GM19043 (cell line): Measurements from ENCODE around the gene C10orf143.

Experiments
- ATAC-seq: cut with Tn5 transposase; IDR thresholded peaks from one replicate; pipeline ENCODE4 v1.9.1; 2021; ENCODE audit warnings: low read depth; ENCODE audit not compliant: unreplicated experiment

Gene C10orf143

GRCh38 chr10:130062201-130062600 is 48.4 kb downstream of the C10orf143 start:
- no peak for ATAC-seq

GRCh38 chr10:130061760-130062159 is 48.9 kb downstream of the C10orf143 start:
- ATAC-seq: no peak

GRCh38 chr10:130054021-130054420 is 56.6 kb downstream of the C10orf143 start:
- no peak for ATAC-seq

GRCh38 chr10:130053561-130053960 is 57.1 kb downstream of the C10orf143 start:
- no peak for ATAC-seq

GRCh38 chr10:130052193-130052592 is 58.4 kb downstream of the C10orf143 start:
- ATAC-seq: no peak

GRCh38 chr10:130050721-130051120 is 59.9 kb downstream of the C10orf143 start:
- ATAC-seq: no peak

- no peak for ATAC-seq
These were observed 60.6 kb downstream of the C10orf143 start for GRCh38 chr10:130049987-130050386.

GRCh38 chr10:130049244-130049643 is 61.4 kb downstream of the C10orf143 start:
- ATAC-seq: no peak

- no peak for ATAC-seq
These were observed 62.5 kb downstream of the C10orf143 start for GRCh38 chr10:130048081-130048480.

GRCh38 chr10:130047336-130047735 is 63.3 kb downstream of the C10orf143 start:
- no peak for ATAC-seq

- ATAC-seq: no peak
These were observed 64.0 kb downstream of the C10orf143 start for GRCh38 chr10:130046591-130046990.

- ATAC-seq: no peak
These were observed 64.8 kb downstream of the C10orf143 start for GRCh38 chr10:130045801-130046321.

- ATAC-seq: no peak
These were observed 65.5 kb downstream of the C10orf143 start for GRCh38 chr10:130045091-130045652.

GRCh38 chr10:130044067-130045061 is 66.3 kb downstream of the C10orf143 start:
- ATAC-seq: no peak

GRCh38 chr10:130043491-130043890 is 67.1 kb downstream of the C10orf143 start:
- no peak for ATAC-seq

GRCh38 chr10:130042381-130042780 is 68.2 kb downstream of the C10orf143 start:
- no peak for ATAC-seq

- ATAC-seq: no peak
These were observed 68.9 kb downstream of the C10orf143 start for GRCh38 chr10:130041451-130042371.

GRCh38 chr10:130040817-130041330 is 69.8 kb downstream of the C10orf143 start:
- ATAC-seq: no peak

- no peak for ATAC-seq
These were observed 70.3 kb downstream of the C10orf143 start for GRCh38 chr10:130040351-130040750.

- ATAC-seq: no peak
These were observed 71.5 kb downstream of the C10orf143 start for GRCh38 chr10:130039141-130039540.
